Measurements from ENCODE around the gene LRRK2.

Gene LRRK2

GRCh38 chr12:40254455-40255085, 29.8 kb downstream of the LRRK2 start:
- DNase-seq (ENCODE audit: low spot score), result no peak
- in situ Hi-C loops (cut with MboI; ENCODE audit: low pct_unique_long_range_greater_than_20kb, low sequenced_read_pairs, unreplicated experiment), result no loop called here
- TF ChIP-seq, protein P1, sequence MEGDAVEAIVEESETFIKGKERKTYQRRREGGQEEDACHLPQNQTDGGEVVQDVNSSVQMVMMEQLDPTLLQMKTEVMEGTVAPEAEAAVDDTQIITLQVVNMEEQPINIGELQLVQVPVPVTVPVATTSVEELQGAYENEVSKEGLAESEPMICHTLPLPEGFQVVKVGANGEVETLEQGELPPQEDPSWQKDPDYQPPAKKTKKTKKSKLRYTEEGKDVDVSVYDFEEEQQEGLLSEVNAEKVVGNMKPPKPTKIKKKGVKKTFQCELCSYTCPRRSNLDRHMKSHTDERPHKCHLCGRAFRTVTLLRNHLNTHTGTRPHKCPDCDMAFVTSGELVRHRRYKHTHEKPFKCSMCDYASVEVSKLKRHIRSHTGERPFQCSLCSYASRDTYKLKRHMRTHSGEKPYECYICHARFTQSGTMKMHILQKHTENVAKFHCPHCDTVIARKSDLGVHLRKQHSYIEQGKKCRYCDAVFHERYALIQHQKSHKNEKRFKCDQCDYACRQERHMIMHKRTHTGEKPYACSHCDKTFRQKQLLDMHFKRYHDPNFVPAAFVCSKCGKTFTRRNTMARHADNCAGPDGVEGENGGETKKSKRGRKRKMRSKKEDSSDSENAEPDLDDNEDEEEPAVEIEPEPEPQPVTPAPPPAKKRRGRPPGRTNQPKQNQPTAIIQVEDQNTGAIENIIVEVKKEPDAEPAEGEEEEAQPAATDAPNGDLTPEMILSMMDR (IDR thresholded peaks at IDR 0.05; ENCODE audit: extremely low read depth, insufficient read depth, missing control alignments), result no peak

GRCh38 chr12:40258371-40258770, 33.6 kb downstream of the LRRK2 start:
- TF ChIP-seq, protein P1 (IDR thresholded peaks at IDR 0.05; ENCODE audit: extremely low read depth, insufficient read depth, missing control alignments), result no peak
- DNase-seq (ENCODE audit: low spot score), result no peak
- in situ Hi-C loops (cut with MboI; ENCODE audit: low pct_unique_long_range_greater_than_20kb, low sequenced_read_pairs, unreplicated experiment), result no loop called here

- in situ Hi-C loops (cut with MboI; ENCODE audit: low pct_unique_long_range_greater_than_20kb, low sequenced_read_pairs, unreplicated experiment), result no loop called here
- DNase-seq (ENCODE audit: low spot score), result peak; percentile 6
Observed at GRCh38 chr12:40261937-40262336, 37.1 kb downstream of the LRRK2 start.

GRCh38 chr12:40262657-40263056, 37.9 kb downstream of the LRRK2 start:
- TF ChIP-seq, protein P1 (IDR thresholded peaks at IDR 0.05; ENCODE audit: extremely low read depth, insufficient read depth, missing control alignments), result no peak
- peak; percentile 32 for DNase-seq (ENCODE audit: low spot score)
- in situ Hi-C loops (cut with MboI; ENCODE audit: low pct_unique_long_range_greater_than_20kb, low sequenced_read_pairs, unreplicated experiment), result no loop called here

More at GRCh38 chr12:40261937-40262336, 37.1 kb downstream of the LRRK2 start:
- TF ChIP-seq, protein P1 (IDR thresholded peaks at IDR 0.05; ENCODE audit: extremely low read depth, insufficient read depth, missing control alignments), result no peak

DNA sequence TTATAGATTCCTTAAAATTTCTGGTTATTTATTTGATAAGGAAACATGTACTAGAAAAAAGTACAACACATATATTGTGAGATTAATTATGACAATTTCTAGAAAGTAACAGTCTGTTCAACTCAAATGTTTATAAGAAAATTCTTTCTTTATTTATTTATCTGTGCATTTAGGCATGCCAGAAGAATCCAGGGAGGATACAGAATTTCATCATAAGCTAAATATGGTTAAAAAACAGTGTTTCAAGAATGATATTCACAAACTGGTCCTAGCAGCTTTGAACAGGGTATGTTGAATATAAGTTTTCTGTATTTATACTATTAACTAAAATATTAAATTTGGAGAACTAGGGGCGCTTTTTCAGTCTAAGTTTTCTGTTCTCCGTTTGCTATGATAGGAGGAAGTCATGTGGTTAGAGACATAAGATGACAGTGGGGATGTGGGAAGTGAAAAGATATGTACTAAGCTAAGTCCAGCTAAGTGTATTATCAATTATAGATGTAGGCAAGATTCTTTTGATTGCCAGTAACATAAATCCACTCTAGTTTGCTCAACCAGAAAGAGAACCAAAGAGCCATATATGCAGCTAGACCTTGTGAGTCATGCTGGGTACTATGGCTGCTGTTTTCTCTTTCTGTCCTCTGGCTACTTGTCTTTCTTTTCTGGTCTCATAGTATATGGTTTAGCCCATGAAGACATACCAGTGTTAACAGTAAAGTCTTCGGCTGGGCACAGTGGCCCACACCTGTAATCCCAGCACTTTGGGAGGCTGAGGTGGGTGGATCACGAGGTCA, 39.0 kb downstream of the LRRK2 start:
- in situ Hi-C loops (cut with MboI; ENCODE audit: low pct_unique_long_range_greater_than_20kb, low sequenced_read_pairs, unreplicated experiment), result no loop called here
- DNase-seq (ENCODE audit: low spot score), result no peak
- TF ChIP-seq, protein P1 (IDR thresholded peaks at IDR 0.05; ENCODE audit: extremely low read depth, insufficient read depth, missing control alignments), result no peak

- in situ Hi-C loops (cut with MboI; ENCODE audit: low pct_unique_long_range_greater_than_20kb, low sequenced_read_pairs, unreplicated experiment), result no loop called here
- DNase-seq (ENCODE audit: low spot score), result no peak
- TF ChIP-seq, protein P1 (IDR thresholded peaks at IDR 0.05; ENCODE audit: extremely low read depth, insufficient read depth, missing control alignments), result no peak
Observed at GRCh38 chr12:40271981-40272664, 47.3 kb downstream of the LRRK2 start.

Measured in GM13977 (cell line).